ENCODE measurements around the gene INO80.

Gene INO80

GRCh38 chr15:40952301-40952900 lies 163.7 kb downstream of the INO80 start:
- peaks cover 8% of the 10 kb centered on the region; the same call in 1 of the 2 replicates for H3K4me1 ChIP-seq (ENCODE audit: insufficient read depth, low read length)
- peak overlapping the region; percentile 86 for H3K4me3 ChIP-seq (ENCODE audit: low read length)
- H3K27ac ChIP-seq (ENCODE audit: low read length) = peak overlapping the region; percentile 47
- no peaks in the 10 kb centered on the region; the same call in 1 of the 2 replicates for H3K27me3 ChIP-seq (ENCODE audit: insufficient read depth, low read length)
- H3K36me3 ChIP-seq (ENCODE audit: insufficient read depth, low read depth, low read length) = peaks cover 23% of the 10 kb centered on the region
- H3K9ac ChIP-seq (ENCODE audit: low read depth, low read length) = peak overlapping the region; percentile 81
- H3K9me3 ChIP-seq (ENCODE audit: insufficient read depth, low read depth, low read length) = no peaks in the 10 kb centered on the region

DNA sequence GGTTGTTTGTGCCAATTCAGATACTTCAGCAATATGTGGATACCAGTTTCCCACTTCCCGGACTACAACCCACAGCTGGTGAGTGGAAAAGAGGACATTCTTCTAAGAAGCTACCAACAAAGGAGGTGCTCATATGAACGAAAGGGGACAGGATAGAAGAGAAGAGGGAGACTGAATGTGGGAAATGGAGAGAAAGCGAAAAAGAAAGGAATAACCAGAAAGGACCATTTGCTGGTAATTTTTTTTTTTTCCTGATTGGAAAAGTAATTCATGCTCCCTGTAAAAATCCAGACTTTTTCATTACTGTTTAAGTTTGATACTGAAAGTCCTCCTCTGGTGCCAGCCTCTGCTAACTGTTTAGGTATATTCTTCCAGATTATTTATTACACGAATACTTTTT lies 164.3 kb downstream of the INO80 start:
- Histone ChIP-seq H3K9me3 (ENCODE audit: insufficient read depth, low read depth, low read length) (no peaks in the 10 kb centered on the region), H3K4me1 (ENCODE audit: insufficient read depth, low read length) (peaks cover 8% of the 10 kb centered on the region; the same call in 1 of the 2 replicates), H3K27ac (ENCODE audit: low read length) (no peak overlapping the region), H3K27me3 (ENCODE audit: insufficient read depth, low read length) (no peaks in the 10 kb centered on the region; the same call in 1 of the 2 replicates), H3K4me3 (ENCODE audit: low read length) (peak overlapping the region; percentile 86; the same call in 1 of the 2 replicates), H3K36me3 (ENCODE audit: insufficient read depth, low read depth, low read length) (peaks cover 22% of the 10 kb centered on the region), H3K9ac (ENCODE audit: low read depth, low read length) (peak overlapping the region; percentile 81; the same call in 1 of the 2 replicates)

- no peaks in the 10 kb centered on the region for H3K9me3 ChIP-seq (ENCODE audit: insufficient read depth, low read depth, low read length)
- H3K9ac ChIP-seq (ENCODE audit: low read depth, low read length) = no peak overlapping the region
- H3K4me1 ChIP-seq (ENCODE audit: insufficient read depth, low read length) = peaks cover 8% of the 10 kb centered on the region; the same call in 1 of the 2 replicates
- no peak overlapping the region for H3K4me3 ChIP-seq (ENCODE audit: low read length)
- peaks cover 2% of the 10 kb centered on the region; the same call in 1 of the 2 replicates for H3K36me3 ChIP-seq (ENCODE audit: insufficient read depth, low read depth, low read length)
- H3K27me3 ChIP-seq (ENCODE audit: insufficient read depth, low read length) = peaks cover 15% of the 10 kb centered on the region; the same call in 1 of the 2 replicates
- no peak overlapping the region for H3K27ac ChIP-seq (ENCODE audit: low read length)
Observed at GRCh38 chr15:40949756-40950207, 166.3 kb downstream of the INO80 start.

DNA sequence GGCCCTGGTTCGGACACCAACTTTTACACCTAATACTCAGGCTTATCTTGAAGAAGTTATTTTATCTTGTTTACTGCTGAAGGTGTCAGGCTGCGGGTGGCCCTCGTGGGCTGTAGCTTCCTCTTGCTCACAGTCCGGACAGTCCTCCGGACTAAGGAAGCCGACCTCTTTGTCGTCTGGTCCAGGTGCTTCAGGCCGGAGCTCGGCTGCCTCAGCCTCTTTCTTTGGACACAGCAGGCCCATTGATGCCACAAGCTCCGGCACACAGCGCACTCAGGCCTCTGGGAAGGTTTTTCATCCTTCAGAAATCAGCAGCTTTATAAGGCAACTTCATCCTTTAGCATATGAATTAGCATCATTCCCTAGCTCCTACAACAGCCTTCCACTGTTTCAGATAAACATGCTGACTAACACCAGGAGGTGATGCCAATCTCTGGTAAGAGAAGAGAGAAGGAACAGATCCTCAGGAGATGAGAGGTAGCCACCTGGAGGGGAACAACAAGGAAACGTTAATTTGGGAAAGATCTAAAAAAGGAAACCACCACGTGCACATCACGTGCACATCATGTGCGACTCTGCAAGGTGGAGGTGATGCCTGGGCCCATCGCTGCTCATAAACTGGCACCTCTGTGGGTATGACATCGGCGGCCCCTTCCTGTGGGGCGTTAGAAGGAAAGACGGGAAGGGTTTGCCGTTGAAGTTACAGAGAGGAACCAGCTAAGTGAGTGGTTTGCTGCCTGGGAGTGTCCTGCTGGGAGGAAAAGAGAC lies 167.2 kb downstream of the INO80 start:
- peaks cover 24% of the 10 kb centered on the region for H3K27me3 ChIP-seq (ENCODE audit: insufficient read depth, low read length)
- H3K36me3 ChIP-seq (ENCODE audit: insufficient read depth, low read depth, low read length) = no peaks in the 10 kb centered on the region
- no peak overlapping the region for H3K27ac ChIP-seq (ENCODE audit: low read length)
- no peak overlapping the region for H3K9ac ChIP-seq (ENCODE audit: low read depth, low read length)
- H3K9me3 ChIP-seq (ENCODE audit: insufficient read depth, low read depth, low read length) = no peaks in the 10 kb centered on the region
- no peak overlapping the region for H3K4me3 ChIP-seq (ENCODE audit: low read length)
- peaks cover 8% of the 10 kb centered on the region; the same call in 1 of the 2 replicates for H3K4me1 ChIP-seq (ENCODE audit: insufficient read depth, low read length)

DNA sequence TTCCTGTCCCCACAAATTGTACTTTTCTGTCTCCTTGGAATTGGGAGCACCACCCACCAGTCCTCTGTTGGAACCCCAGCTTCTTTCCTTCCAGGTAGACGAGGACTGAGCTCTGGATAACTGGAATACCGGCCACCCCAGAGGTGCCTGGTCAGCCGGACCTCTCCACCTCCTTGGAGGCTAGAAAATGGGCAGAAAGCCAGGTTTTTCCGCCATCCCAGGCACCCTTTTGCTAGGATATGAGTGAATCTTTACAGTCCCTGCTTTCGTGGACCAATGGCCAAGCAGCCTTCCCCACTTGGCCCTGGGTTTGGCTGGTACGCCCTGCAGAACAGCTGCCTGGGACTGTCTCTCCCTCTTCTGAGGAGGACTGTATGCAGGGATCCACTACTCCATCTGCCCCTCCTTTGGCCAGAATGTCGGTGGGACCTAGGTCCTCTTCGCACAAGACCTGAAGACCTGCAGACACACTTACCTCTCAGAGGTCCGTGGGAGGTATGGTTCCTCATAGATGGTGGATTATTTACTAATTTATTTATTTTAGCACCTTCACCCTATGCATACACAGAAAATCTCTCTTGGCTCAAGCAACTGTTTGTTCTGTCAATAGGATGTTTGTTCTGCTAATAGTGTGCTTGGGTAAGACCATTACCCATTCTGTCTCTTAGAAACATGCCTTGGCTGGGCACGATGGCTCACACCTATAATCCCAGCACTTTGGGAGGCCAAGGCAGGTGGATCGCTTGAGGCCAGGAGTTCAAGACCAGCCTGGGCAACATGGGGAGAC lies 171.4 kb downstream of the INO80 start:
- Histone ChIP-seq H3K9ac (ENCODE audit: low read depth, low read length) (no peak overlapping the region), H3K36me3 (ENCODE audit: insufficient read depth, low read depth, low read length) (no peaks in the 10 kb centered on the region), H3K27ac (ENCODE audit: low read length) (no peak overlapping the region), H3K27me3 (ENCODE audit: insufficient read depth, low read length) (peaks cover 60% of the 10 kb centered on the region), H3K4me3 (ENCODE audit: low read length) (no peak overlapping the region), H3K9me3 (ENCODE audit: insufficient read depth, low read depth, low read length) (no peaks in the 10 kb centered on the region), H3K4me1 (ENCODE audit: insufficient read depth, low read length) (peaks cover 10% of the 10 kb centered on the region; the same call in 1 of the 2 replicates)

DNA sequence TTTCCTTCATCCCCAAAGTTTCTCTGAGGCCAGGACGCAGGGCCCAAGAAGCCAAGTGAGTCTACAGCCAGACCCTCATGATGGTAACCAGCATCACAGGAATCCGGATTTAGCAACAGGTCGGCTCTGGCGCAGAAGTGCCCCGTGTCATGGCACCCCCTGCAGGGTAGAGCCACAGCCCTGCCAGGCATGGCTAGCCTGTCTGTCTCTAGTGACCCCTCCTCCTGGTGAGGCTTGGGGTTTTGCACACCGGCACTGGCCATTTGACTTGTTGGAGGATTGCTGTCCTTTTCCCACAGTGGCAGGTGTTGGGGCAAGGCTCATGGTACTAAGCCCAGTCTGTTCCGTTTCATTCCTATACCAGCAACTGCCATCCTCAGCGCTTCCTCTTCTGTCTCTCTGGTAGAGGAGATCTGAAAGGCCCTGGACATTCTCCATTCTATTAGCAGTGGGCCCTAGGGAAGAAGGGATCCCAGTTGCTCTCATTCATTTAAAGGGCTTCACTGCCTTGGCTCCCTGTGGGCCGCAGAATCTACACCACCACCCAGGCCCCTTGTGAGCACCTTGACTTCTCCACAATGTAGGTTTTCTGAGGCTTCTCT lies 172.2 kb downstream of the INO80 start:
- H3K4me1 ChIP-seq (ENCODE audit: insufficient read depth, low read length) = peaks cover 10% of the 10 kb centered on the region; the same call in 1 of the 2 replicates
- no peak overlapping the region for H3K4me3 ChIP-seq (ENCODE audit: low read length)
- no peaks in the 10 kb centered on the region for H3K36me3 ChIP-seq (ENCODE audit: insufficient read depth, low read depth, low read length)
- no peak overlapping the region for H3K27ac ChIP-seq (ENCODE audit: low read length)
- H3K9ac ChIP-seq (ENCODE audit: low read depth, low read length) = no peak overlapping the region
- peaks cover 65% of the 10 kb centered on the region for H3K27me3 ChIP-seq (ENCODE audit: insufficient read depth, low read length)
- no peaks in the 10 kb centered on the region for H3K9me3 ChIP-seq (ENCODE audit: insufficient read depth, low read depth, low read length)

GRCh38 chr15:40942878-40943277 lies 173.2 kb downstream of the INO80 start:
- peak overlapping the region; percentile 75; the same call in 1 of the 2 replicates for H3K4me3 ChIP-seq (ENCODE audit: low read length)
- H3K4me1 ChIP-seq (ENCODE audit: insufficient read depth, low read length) = peaks cover 10% of the 10 kb centered on the region; the same call in 1 of the 2 replicates
- H3K27me3 ChIP-seq (ENCODE audit: insufficient read depth, low read length) = peaks cover 65% of the 10 kb centered on the region
- no peaks in the 10 kb centered on the region for H3K36me3 ChIP-seq (ENCODE audit: insufficient read depth, low read depth, low read length)
- no peak overlapping the region for H3K9ac ChIP-seq (ENCODE audit: low read depth, low read length)
- H3K27ac ChIP-seq (ENCODE audit: low read length) = no peak overlapping the region
- no peaks in the 10 kb centered on the region for H3K9me3 ChIP-seq (ENCODE audit: insufficient read depth, low read depth, low read length)

GRCh38 chr15:40942337-40942854 lies 173.7 kb downstream of the INO80 start:
- Histone ChIP-seq H3K27me3 (ENCODE audit: insufficient read depth, low read length) (peaks cover 66% of the 10 kb centered on the region), H3K4me1 (ENCODE audit: insufficient read depth, low read length) (peaks cover 10% of the 10 kb centered on the region; the same call in 1 of the 2 replicates), H3K9me3 (ENCODE audit: insufficient read depth, low read depth, low read length) (no peaks in the 10 kb centered on the region), H3K9ac (ENCODE audit: low read depth, low read length) (peak overlapping the region; percentile 76; the same call in 1 of the 2 replicates), H3K4me3 (ENCODE audit: low read length) (peak overlapping the region; percentile 75), H3K36me3 (ENCODE audit: insufficient read depth, low read depth, low read length) (no peaks in the 10 kb centered on the region), H3K27ac (ENCODE audit: low read length) (no peak overlapping the region)

- Histone ChIP-seq H3K4me3 (ENCODE audit: low read length) (peak overlapping the region; percentile 75), H3K27me3 (ENCODE audit: insufficient read depth, low read length) (peaks cover 68% of the 10 kb centered on the region), H3K27ac (ENCODE audit: low read length) (peak overlapping the region; percentile 25), H3K4me1 (ENCODE audit: insufficient read depth, low read length) (peaks cover 10% of the 10 kb centered on the region; the same call in 1 of the 2 replicates), H3K9me3 (ENCODE audit: insufficient read depth, low read depth, low read length) (no peaks in the 10 kb centered on the region), H3K9ac (ENCODE audit: low read depth, low read length) (peak overlapping the region; percentile 83), H3K36me3 (ENCODE audit: insufficient read depth, low read depth, low read length) (no peaks in the 10 kb centered on the region)
Observed at GRCh38 chr15:40941528-40942336, 174.3 kb downstream of the INO80 start.

- Histone ChIP-seq H3K27ac (ENCODE audit: low read length) (peak overlapping the region; percentile 25), H3K4me1 (ENCODE audit: insufficient read depth, low read length) (peaks cover 10% of the 10 kb centered on the region; the same call in 1 of the 2 replicates), H3K4me3 (ENCODE audit: low read length) (peak overlapping the region; percentile 66), H3K36me3 (ENCODE audit: insufficient read depth, low read depth, low read length) (no peaks in the 10 kb centered on the region), H3K9me3 (ENCODE audit: insufficient read depth, low read depth, low read length) (no peaks in the 10 kb centered on the region), H3K27me3 (ENCODE audit: insufficient read depth, low read length) (peaks cover 72% of the 10 kb centered on the region), H3K9ac (ENCODE audit: low read depth, low read length) (peak overlapping the region; percentile 83)
Observed at GRCh38 chr15:40941068-40941527, 175.0 kb downstream of the INO80 start.

All from iPS-20b (cell line).